GM10248 (cell line): ENCODE measurements around the gene DENND4A.

Source experiments
- CTCF ChIA-PET: fragments of 300-600 bp; sonication (Branson Sonifier 250); formaldehyde crosslinking; extraction: SDS; loops from one replicate; lab custom pipeline; 2021; ENCODE audit warnings: antibody characterized with exemption; lab: Yijun Ruan, JAX
- POLR2A ChIA-PET: fragments of 350-650 bp; sonication (Branson Sonifier 250); formaldehyde crosslinking; extraction: SDS; loops from one replicate; lab custom pipeline; 2020; ENCODE audit warnings: antibody characterized with exemption; lab: Yijun Ruan, JAX
- DNase-seq: peaks from one replicate; pipeline ENCODE4 v3.0.0; 2012; ENCODE audit errors: extremely low spot score
- CTCF ChIP-seq: IDR thresholded peaks from 2 replicates; pipeline ENCODE4 v1.5.1; 2012; ENCODE audit warnings: mild to moderate bottlenecking, low read depth; ENCODE audit errors: extremely low read depth, missing control alignments, control extremely low read depth

The DENND4A gene

GRCh38 chr15:65663521-65663920 is 128.6 kb downstream of the DENND4A start:
- CTCF ChIA-PET: interaction anchor here (0.8 to 1.6 kb wide), 5 partner anchors 10 to 32 kb away, joined by 3 to 7 read pairs (median 3); no protein-coding TSS in a partner anchor
- POLR2A ChIA-PET: no interaction called here
- TF ChIP-seq CTCF: no peak
- DNase-seq: no peak

- CTCF ChIA-PET: interaction anchor here (1.0 to 3.5 kb wide), 6 partner anchors 10 to 190 kb away, joined by 3 to 15 read pairs (median 3); no protein-coding TSS in a partner anchor
- DNase-seq: no peak
- no peak for TF ChIP-seq CTCF
- POLR2A ChIA-PET: no interaction called here
Observed at GRCh38 chr15:65660927-65661326, 131.2 kb downstream of the DENND4A start.

- POLR2A ChIA-PET: no interaction called here
- CTCF ChIA-PET: interaction anchor here (0.8 to 3.5 kb wide), 8 partner anchors 11 to 209 kb away, joined by 3 to 15 read pairs (median 3); partner anchors contain the start of genes RAB11A and SLC24A1
- TF ChIP-seq CTCF: no peak
- DNase-seq: no peak
Observed at GRCh38 chr15:65659502-65660052, 132.5 kb downstream of the DENND4A start.

DNA sequence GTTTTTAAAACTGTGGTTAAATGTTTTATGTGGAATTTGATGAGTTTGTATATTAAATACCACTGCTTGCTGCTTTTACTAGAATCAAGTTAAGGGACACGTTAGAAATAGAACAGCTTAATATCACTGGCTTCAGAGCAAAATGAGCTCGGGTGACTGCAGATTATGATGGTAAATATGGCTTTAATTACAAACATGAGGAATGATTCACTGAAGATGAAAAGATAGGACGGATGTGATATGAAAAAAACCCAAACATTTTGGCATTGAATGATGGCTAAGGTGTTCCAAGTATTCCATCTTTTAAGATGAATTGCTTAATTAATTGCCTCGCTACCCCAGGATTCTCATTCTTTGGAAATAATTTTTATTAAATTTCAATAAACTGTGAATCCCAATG is 136.6 kb downstream of the DENND4A start:
- CTCF ChIA-PET: no interaction called here
- POLR2A ChIA-PET: no interaction called here
- TF ChIP-seq CTCF: no peak
- DNase-seq: no peak

DNA sequence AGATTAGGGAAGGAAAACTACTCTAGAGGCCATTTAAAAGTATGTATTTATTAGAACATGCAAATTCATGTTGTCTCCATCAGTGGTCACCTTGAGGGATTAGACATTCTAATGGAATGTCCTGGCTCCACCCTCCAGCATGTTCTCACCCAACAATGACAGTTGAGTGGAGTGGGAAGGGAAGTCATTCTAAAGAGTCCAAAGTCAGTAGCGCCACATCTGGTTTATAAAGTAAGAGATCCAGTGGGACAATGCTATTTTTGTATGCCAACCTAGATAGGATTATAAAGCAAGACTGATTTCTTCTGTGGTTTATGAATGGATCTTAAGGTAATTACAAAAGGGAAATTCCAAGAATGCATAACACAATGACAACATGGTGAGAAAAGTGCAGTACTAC is 137.1 kb downstream of the DENND4A start:
- DNase-seq: no peak
- CTCF ChIA-PET: no interaction called here
- no peak for TF ChIP-seq CTCF
- POLR2A ChIA-PET: no interaction called here

- ChIA-PET POLR2A (interaction anchor here (0.6 kb wide), 2 partner anchors 75 to 349 kb away, joined by 3 to 5 read pairs; partner anchors contain the start of gene RNU5B-1), CTCF (interaction anchor here (3.4 kb wide), 1 partner anchor 14 kb away, joined by 29 read pairs; no protein-coding TSS in a partner anchor)
- DNase-seq: no peak
- TF ChIP-seq CTCF: no peak
Observed at GRCh38 chr15:65653801-65654521, 138.1 kb downstream of the DENND4A start.
